ENCODE results near the gene STX4.

STX4 gene

DNA sequence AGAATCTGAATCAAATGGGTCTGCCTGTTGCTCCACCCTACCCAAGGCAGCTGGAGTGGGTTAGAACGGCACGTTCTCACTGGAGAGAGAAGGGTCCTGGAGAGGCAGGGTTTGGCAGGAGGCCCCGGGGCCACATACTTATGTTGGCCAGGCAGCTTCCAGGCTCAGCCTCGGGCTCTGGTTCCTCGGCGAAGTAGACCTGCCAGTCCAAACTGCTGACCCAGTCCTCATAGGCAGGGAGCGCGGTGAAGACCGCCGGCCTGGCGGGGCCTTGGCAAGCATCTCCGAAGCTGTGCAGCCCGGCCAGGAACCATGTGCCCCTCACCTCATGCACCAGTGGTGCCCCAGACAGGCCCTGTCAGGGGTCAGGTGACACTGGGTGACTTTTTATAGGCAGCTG, 50.6 kb downstream of the STX4 start:
- DNase-seq (ENCODE audit: low read depth): no peak

DNA sequence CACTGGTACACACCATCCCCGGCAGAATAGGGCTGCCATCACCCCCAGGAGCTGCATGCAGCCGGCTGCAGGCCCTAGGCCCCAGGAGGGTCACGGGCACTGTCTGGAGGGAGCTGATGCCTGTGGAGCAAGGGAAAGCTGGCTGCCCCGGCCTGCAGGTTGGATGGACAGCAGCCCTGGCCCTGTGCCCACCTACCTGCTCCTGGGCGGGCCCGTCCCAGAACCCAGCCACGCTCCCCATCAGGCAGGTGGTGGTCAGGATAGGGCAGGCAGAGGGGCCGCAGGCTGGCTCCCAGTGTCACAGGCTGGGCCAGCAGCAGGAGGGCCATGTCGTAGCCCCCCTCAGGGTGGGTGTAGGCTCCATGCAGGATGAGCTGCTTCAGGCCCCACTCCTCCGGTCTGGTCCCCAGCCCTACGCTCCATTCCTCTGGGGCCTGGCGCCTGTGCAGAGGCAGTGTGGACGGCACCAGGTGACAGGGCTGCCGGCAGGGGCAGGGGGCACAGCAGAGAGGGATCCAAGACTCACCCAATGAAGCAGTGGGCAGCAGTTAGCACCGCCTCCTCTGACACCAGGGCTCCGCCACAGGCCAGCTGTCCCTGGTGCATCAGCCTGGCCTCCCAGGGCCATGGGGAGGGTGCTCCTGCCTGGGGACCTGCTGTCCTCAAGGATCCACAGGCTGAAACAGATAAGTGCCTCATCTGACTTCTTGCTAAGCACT, 51.4 kb downstream of the STX4 start:
- DNase-seq (ENCODE audit: low read depth): no peak

DNA sequence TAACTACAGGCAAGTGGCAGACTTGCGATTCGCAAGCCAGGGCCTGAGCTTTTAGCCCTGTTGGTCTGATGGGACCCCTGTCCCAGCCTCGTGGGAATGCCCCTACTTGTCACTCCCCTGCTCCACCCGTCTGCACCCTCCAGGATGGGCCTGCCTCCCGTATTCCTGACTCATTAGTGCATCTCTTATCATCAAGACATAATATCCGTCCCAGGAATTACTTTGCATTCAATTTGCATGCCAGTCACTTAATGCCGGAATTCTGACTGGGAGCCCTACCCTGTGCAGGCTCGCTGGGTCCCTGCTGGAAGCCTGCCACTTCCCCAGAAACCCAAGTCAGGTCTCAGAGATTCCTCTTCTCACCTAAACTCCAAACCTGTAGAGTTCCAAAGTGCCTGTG, 52.1 kb downstream of the STX4 start:
- no peak for DNase-seq (ENCODE audit: low read depth)

DNA sequence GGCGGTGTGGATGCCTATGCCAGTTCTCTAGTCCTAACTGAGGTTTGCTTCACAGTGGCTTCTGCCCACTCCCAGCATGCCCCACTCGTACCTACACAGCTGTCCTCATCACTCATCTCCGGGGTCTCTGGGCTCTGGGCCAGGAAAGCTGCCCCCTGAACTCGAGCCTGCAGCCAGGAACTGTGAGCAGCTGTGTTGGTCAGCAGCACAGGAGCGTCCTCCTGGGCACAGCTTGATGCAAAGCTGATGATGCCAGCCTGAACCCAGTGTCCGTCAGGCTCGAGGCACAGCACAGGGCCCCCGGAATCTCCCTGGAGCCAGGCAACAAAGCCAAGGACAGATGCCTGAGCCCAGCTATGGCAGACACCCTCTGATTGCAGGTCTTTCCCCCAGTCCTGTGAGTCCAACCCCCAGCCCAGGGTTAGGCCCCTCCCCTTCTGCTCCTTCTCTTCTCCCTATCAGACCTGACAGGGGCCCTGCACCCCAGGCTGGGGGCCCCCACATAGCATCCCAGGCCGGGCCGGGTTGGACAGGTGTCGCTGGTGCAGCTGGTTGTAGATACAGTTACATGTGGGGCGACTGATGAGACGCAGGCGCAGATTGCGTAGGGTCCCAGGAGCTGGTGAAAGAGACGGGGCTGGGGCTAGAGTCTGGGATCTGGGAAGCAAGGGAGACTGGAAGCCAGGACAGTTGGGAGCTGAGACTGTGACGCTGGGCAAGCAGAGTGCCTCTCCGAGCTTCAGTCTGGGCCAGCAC, 52.7 kb downstream of the STX4 start:
- DNase-seq (ENCODE audit: low read depth): no peak

DNA sequence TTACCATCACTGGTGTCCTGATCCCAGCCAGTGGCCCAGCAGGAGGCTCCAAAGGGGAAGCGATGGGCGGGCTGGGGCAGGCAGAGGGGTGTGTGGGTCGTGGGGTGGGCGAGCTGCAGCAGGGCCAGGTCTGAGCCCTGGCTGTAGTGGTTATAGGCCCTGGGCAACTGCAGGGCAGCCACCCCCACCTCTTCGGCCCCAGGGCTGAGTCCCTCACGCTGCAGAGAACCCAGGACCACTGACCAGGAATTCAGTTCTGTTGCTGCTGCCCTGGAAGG, 53.2 kb downstream of the STX4 start:
- DNase-seq (ENCODE audit: low read depth): no peak

DNA sequence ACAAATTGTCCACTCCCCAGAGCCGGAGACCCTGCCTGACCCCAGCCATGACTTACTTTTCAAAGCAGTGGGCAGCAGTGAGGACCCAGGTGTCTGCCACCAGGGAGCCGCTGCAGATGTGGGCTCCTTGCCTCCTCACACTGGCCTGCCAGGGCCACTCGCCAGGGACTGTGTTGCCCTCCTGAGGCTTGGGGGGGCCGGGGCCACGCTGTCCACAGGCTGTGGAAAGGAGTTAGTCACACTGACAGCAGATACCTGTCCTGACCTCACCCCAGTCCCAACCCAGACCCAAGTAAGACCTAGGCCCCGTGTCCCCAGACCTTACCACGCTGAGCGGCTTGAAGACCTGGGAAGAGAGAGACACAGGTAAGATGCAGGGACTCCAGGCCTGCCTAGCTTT, 54.1 kb downstream of the STX4 start:
- no peak for DNase-seq (ENCODE audit: low read depth)

DNA sequence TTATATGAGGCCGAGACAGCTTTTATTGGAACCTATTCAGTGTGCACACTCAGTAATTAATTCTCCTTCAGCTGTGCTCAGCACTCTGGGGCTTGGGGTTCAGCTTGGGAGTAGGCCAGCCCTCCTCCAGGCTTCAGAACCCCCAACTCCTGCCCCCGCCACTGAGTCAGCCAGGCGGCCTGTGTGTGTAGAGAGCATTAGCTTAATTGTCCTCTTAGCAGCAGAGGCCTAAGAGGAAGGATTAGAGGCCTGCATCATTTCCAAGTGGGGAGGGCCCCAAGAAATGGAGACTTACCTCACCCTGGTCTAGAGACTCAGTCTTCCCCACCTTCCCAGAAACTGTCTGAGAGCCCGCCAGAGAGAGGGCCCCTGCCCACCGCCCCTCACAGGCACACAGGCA, 54.6 kb downstream of the STX4 start:
- no peak for DNase-seq (ENCODE audit: low read depth)

DNA sequence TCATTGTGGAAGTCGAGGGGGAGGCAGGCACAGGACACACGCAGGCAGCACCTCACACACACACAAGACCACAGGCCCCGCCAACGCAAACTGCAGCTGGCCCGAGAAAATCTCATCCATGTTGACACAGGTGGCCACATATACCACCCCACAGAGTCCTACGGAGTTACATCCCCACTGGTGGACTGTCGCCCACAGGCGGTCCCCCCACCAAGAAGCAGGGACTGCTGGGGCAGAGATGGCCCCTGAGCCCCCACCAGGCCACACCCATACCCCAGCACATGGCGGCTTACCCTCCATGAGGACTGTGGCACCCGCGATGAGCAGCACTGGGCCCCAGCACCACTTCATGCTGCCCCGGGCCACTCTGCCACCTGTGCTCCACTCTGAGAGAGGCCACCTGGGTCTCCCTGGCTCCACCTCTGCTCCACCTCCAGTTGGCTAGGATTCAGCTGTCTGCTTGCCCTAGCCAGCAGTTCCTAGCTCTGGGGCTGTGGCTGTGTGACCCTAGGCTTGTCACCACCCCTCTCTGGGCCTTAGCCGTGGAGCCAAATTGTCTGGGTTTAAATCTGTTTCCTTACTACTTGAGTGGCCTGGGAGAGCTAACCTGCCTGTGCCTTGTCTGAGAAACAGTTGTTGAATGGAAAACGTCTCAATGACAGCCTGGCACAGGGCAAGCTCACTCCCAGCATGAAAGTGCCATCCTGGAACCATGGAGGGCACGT, 55.3 kb downstream of the STX4 start, which contains the start of gene PRSS53:
Gene PRSS53 (minus strand): TSS at position 485 of the 725 bp plus-strand sequence. CDS start 134 bp downstream, at position 351.
- DNase-seq (ENCODE audit: low read depth): no peak

DNA sequence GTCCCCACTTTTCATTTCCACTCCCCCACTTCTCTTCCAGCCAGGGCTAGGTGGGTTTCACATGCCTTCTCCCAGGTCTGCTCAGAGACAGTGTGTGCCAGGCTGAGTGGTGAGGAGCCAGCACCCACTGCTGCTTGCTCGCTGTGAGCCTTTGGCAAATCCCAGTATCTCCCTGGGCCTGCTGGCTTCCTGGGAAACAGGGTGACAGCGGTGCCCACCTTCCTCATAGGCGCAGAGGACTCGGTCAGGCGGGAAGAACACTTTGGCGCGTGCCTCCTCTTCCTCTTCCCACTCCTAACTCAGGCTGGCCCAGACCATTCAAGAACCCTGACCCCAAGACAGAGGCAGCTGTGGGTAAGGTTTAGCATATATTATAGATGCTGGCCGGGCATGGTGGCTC, 55.8 kb downstream of the STX4 start:
- no peak for DNase-seq (ENCODE audit: low read depth)

Data from stimulated activated CD8-positive, alpha-beta memory T cell treated with anti-CD3 and anti-CD28 coated beads, Interleukin-12 subunit alpha, Interleukin-12 subunit beta, amount 100 ng/mL, for 1 hour (primary cell).